ENCODE data around the gene MTTP.
"Not testable (repeated sequence)": the region's sequence is repeated elsewhere in the genome, so short reads cannot be mapped to it uniquely, and the experiment has no call there.

The MTTP gene

DNA sequence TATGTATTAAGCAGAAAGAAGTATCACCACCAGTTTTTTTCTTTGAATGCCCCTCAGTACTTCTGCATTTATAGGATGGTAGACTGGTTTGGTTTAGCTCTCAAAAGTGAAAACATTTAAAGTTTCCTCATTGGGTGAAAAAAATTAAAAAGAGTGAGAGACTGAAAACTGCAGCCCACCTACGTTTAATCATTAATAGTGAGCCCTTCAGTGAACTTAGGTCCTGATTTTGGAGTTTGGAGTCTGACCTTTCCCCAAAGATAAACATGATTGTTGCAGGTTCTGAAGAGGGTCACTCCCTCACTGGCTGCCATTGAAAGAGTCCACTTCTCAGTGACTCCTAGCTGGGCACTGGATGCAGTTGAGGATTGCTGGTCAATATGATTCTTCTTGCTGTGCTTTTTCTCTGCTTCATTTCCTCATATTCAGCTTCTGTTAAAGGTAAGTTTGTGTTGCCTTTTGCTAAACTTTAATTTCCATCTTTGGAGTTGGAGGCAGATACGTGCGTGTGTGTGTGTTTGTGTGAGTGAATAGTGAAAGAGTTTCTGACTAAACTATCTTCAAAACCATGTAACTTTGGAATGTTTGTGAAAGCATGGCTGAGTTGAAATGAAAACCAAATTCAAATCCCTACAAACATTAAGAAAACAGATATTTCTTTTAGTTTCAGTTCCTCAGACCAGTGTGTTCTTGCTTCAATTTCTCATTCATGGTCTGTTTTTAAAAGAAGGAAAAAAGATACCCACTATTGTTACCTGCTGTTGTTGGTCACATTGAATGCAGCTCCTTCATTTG lies at the start of gene MTTP:
Gene MTTP (plus strand): TSS at position 295 of the 795 bp plus-strand sequence. CDS start 86 bp downstream, at position 381.
- DNase-seq (ENCODE audit: low read depth) = no peak

- DNase-seq (ENCODE audit: low read depth) = no peak
Measured at GRCh38 chr4:99529228-99529627, 45.4 kb upstream of the MTTP start.

DNA sequence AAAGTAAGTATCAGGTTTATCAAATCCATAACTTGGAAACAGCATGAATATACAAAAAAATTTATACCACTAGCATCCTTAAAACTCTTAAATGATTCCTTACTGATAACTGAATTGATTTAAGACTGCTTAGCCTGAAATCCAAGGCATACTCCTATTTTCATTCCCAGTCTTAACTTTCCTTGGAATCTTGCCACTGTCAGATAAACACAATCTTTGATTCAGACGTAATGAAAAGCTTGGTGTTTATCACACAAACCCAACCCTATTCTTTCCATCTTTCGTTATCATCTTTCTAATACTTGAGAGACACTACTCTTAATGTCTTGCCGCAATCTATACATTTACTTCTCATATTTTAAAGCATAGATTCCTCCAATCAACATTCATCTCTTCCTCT lies 44.7 kb upstream of the MTTP start:
- no peak for DNase-seq (ENCODE audit: low read depth)

DNA sequence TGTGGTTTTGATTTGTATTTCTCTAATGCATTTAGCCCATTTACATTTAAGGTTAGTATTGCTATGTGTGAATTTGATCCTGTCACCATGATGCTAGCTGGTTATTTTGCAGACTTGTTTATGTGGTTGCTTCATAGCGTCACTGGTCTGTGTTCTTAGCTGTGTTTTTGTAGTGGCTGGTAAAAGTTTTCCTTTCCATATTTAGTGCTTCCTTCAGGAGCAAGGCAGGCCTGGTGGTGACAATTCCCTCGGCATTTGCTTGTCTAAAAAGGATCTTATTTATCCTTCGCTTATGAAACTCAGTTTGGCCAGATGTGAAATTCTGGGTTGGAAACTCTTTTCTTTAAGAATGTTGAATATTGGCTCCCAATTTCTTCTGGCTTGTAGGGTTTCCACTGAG lies 39.9 kb upstream of the MTTP start:
- not testable (repeated sequence) for DNase-seq (ENCODE audit: low read depth)

DNA sequence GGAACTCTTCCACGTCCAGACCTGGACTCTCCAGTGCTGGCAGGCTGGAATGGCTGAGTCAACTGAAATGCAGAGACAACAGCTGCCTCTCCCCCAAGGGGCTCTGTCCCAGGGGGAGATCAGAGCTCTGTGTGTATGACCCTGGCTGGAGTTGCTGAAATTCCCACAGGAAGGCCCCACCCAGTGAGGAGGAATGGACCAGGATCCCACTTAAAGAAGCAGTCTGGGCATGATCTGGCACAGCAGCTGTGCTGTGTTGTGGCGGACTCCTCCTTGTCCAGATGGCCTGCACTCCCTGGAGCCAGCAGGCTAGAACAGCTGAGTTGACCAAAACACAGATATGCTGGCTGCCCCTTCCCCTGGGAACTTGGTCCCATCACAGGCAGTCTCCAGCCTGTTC lies 38.4 kb upstream of the MTTP start:
- DNase-seq (ENCODE audit: low read depth) = no peak

GRCh38 chr4:99536848-99537247 lies 37.8 kb upstream of the MTTP start:
- DNase-seq (ENCODE audit: low read depth) = no peak

- no peak for DNase-seq (ENCODE audit: low read depth)
Measured at GRCh38 chr4:99537674-99538073, 37.0 kb upstream of the MTTP start.

DNA sequence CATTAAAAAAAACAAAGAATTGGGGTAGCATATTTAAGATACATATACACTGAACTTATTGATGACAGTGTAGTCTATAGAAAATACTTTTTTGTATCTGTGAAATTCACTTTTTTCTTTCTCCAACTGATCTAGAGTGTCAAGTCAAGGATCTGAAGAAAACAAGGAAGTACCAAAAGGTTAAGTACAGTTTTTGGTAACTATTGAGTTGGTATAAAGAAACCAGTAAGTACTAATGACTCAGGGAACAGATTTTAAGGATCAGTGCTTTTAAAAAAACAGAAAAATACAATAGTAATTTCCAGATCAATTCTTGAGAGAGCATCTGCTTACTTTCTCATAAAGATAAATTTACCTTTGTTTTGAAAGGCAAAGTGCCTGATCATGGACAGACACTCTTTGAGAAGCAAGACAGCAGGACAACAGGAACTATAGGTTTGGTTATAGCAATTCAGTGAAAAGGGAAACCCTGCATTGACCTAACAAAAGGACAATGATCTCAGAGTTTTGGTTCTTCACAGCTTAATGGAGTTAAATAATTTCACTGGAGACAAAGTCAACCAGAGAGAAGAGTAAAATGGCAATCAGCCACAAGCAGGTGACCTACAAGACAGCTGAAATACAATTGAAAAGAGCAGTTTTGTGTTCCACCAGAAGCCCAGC lies 34.2 kb upstream of the MTTP start:
- DNase-seq (ENCODE audit: low read depth) = no peak

DNA sequence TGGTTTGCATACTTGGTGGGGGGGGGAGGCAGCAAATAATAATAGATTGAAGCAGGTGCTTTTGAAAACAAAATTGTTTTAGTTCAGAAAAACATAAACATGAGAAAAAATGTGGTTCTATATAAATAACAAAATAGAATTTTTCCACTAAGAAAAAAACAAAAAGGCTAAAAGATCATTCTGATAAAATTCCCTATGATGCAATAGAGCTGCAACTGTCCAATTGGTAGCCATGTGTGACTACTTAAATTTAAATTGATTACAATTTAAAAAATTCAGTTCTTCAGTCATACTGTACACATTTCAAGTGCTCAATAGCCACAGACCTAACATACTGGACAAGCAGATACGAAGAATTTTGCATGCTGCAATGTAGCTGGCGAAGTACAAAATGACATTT lies 21.8 kb upstream of the MTTP start:
- no peak for DNase-seq (ENCODE audit: low read depth)

GRCh38 chr4:99563310-99564186 lies 11.1 kb upstream of the MTTP start, which contains the start of gene TRMT10A:
Gene TRMT10A, minus strand, starts transcription at chr4:99564039. Its CDS starts 4,701 bp downstream, at chr4:99559338.
- peak; percentile 89 for DNase-seq (ENCODE audit: low read depth)

- no peak for DNase-seq (ENCODE audit: low read depth)
Measured at GRCh38 chr4:99564921-99565320, 9.7 kb upstream of the MTTP start.

- no peak for DNase-seq (ENCODE audit: low read depth)
Measured at GRCh38 chr4:99571883-99572282, 2.7 kb upstream of the MTTP start.

- DNase-seq (ENCODE audit: low read depth) = no peak
Measured at GRCh38 chr4:99572527-99573240, 1.9 kb upstream of the MTTP start.

DNA sequence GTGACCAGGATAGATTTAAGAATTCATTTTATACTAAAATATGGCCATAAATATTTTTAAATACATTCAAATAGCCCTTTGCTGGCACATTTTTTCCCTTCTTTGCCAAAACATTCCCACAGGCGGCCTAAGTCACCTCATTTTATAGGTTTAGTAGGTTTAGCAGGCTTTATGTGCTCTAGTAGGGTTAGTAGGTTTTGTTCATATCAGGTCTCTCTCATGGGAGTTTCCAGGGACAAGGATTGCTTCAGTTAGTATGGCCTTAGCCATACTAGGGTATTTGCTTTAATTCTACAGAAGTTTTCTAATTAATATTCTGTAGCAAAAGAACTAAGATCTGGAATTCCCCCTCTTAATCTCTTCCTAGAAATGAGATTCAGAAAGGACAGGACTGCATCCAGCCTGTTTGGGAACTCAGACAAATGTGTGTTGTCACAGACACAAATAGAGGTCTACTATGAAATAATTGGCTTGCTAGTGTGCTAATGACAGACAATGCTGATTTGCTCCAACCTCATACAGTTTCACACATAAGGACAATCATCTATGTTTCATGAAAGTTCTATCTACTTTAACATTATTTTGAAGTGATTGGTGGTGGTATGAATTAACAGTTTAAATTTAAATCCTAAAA lies 772 bp upstream of the MTTP start:
- DNase-seq (ENCODE audit: low read depth) = no peak

DNA sequence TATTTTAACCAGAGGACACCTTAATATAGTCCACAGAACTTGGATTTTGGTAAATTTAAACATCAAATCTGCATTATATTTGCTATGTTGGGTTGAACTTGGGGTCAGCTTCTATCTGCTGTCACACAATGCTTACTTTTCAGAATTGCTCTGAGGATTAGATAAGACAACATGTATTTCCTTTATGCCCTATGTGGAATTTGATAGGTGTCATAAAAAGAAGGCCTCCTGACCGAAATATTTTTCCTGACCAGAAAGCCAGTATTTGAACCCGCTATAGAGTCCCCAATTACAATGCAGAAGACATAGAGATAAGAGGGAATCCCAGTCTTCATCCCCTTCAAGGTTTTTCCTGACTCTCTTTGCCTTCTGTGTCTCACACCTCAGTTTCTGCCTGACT lies 4.1 kb downstream of the MTTP start:
- DNase-seq (ENCODE audit: low read depth) = no peak

DNA sequence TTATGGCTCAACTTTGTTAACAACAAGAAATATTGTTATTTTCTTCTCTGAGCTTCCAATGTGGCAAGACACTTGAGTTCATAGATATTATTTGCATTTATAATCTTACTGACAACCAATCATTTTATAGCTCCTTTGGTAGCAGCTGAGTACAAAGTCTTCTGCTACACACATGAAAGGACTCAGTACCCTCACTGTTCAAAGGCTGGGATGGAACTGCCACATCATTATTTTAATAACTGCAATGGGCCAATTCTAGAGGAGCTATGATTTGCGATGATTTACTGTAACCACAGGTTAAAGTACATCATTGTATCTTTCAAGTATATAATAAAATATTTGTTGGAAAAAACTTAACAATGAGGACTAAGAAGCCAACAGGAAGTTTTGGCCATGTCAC lies 10.9 kb downstream of the MTTP start:
- DNase-seq (ENCODE audit: low read depth) = no peak

DNA sequence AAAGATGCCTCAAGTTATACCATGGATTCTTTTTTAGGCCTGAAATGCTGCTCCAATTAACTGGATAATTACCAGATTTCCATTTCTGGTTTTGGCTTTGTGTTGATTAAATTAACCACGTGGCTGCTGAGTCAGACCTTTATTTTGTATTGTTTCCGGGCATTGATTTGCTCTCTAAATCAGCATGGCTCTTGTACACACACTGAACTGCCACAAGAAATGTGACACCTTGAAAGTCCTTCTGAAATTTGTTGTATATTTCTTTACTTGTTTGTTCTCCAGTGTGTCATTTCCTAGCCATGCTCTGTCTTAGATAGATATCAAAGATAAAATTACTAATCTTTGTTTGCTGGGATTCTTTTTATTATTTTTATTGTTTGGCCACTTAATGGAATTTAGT lies 11.7 kb downstream of the MTTP start:
- no peak for DNase-seq (ENCODE audit: low read depth)

DNA sequence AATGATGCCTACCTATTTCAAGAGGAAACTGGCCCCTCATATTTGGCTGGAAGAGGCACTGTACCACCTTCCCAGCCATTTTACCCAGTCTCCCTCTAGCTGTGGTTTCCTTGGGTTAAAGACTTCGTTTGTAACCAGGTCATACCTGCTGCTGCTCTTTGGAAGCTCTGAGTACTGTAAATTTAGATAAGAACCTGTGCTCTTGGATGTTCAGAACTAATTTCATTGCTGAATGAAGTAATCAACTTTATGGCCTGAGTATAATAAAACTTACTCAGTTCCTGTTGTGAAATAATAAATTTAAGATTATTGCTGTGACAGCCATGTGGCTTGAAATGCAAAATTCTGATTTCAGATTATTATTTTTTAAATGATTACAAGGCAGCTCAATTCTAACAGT lies 12.2 kb downstream of the MTTP start:
- DNase-seq (ENCODE audit: low read depth) = no peak

GRCh38 chr4:99587309-99587708 lies 12.7 kb downstream of the MTTP start:
- DNase-seq (ENCODE audit: low read depth) = no peak

DNA sequence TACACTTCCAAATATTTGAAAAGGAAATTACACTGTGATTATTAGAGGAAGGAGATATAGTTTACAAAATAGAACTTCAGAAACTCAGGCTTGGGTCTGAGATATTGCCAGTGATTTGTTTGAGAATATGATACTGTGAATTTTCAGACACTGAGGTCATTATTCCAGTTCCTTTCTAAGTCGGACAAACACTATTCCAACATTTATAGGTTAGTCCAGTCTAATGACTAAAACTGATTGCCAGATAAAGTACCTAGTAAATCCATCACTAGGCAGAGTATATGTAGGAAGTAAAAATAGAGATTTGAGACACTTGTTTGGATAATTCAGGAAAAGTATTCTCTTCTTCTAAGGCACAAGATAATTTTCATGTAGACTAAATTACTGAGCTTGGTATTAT lies 13.2 kb downstream of the MTTP start:
- DNase-seq (ENCODE audit: low read depth) = no peak

- no peak for DNase-seq (ENCODE audit: low read depth)
Measured at GRCh38 chr4:99591757-99592156, 17.1 kb downstream of the MTTP start.

All from HS-5 (cell line).